Activated T-cell treated with anti-CD3 and anti-CD28 coated beads for 48 hours (primary cell): Measurements from ENCODE around the gene MIA.
A peak's percentile ranks its signal among the peaks of the same experiment; 100 is the strongest.
"Not testable (repeated sequence)": the region's sequence is repeated elsewhere in the genome, so short reads cannot be mapped to it uniquely, and the experiment has no call there.

Experiments
- DNase-seq: peaks from one replicate; pipeline ENCODE4 v3.0.0-alpha.2; 2020; ENCODE audit warnings: low read depth

Gene MIA

GRCh38 chr19:40774916-40775631 is at the start of gene MIA:
Gene MIA (plus strand): TSS chr19:40775521. CDS start chr19:40775543, 22 bp downstream.
- DNase-seq: no peak

GRCh38 chr19:40726279-40726678 is 49.0 kb upstream of the MIA start:
- no peak for DNase-seq

- DNase-seq: not testable (repeated sequence)
Measured at GRCh38 chr19:40730065-40730464, 45.3 kb upstream of the MIA start.

DNA sequence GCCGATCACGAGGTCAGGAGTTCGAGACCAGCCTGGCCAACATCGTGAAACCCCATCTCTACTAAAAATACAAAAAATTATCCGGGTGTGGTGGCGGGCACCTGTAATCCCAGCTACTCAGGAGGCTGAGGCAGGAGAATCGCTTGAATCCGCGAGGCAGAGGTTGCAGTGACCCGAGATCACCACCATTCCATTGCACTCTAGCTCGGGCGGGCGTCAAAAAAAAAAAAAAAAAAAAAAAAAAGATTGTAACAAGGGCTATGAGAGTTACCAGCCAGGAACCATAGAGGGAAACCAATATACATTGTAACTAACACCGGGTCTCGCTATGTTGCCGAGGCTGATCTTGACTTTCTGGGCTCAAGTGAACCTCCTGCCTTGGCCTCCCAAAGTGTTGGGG is 43.0 kb upstream of the MIA start:
- DNase-seq: not testable (repeated sequence)

DNA sequence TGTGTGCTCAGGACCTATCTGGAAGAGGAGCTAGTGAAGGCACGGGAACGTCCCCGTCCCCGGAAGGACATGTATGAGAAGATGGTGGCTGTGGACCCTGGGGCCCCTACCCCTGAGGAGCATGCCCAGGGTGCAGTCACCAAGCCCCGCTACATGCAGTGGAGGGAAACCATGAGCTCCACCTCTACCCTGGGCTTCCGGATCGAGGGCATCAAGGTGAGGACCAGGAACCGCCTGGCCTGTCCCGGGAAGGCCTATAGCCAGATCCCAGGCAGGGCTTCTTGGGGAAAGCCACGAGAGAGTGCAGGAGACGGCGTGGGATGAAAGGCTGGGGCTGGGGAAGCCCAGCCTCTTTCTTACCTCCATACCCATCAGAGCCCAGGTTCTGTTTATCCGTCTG is 42.2 kb upstream of the MIA start:
- DNase-seq: no peak

DNA sequence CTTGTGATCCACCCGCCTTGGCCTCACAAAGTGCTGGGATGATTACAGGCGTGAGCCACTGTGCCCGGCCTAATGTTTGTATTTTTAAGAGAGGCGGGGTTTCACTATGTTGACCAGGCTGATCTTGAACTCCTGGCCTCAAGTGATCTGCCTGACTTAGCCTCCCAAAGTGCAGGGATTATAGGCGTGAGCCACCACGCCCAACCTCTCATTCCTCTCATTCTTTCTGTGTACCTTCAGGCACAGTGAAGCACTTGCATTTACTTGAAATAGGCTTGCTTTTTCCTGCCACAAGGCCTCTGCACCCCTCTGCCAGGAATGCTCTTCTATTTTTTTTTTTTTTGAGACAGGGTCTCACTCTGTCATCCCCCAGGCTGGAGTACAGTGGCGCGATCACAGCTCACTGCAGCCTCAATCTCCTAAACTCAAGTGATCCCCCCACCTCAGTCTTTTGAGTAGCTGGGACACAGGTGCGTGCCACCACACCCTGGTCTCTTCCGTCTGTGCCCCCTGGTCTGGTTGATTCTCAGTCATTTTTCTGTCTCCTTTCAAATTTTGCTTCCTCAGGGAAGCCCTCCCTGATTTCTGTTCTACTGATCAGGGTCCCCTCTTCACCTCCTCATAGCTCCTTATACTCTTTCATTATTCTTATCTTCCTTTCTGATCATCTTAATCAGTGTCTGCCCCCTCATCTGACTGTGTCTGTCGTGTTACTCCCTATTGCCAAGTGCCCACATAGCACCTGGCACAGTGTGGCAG is 40.1 kb upstream of the MIA start:
- no peak for DNase-seq

GRCh38 chr19:40736661-40737060 is 38.7 kb upstream of the MIA start:
- DNase-seq: no peak

DNA sequence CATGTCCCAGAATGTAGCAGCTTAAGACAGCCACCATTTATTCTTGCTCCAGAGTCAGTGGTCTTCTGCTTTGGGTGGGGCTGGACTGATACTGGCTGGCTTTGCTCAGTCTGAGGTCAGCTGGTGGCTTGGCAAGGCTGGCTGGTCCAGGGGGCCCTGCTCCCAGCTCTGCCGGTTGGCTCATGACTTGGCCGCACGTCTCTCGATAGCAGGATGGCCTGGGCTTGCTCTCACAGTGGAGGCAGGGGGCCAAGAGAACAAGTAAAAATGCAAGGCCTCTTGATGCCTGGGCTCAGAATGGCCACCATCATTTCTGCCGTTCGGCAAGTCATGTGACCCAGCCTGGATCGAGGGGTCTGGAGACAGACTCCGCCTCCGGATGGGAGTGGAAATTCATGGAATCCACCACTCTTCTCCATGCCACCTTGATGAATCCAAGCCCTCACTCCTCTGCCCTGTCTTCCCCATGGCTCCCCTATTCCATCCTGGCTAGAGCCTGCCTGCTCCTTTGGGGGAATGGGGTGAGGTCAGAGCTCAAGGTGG is 38.1 kb upstream of the MIA start:
- no peak for DNase-seq

GRCh38 chr19:40739030-40739839 is 36.1 kb upstream of the MIA start:
- DNase-seq: no peak

- DNase-seq: no peak
Measured at GRCh38 chr19:40739871-40740703, 35.2 kb upstream of the MIA start.

DNA sequence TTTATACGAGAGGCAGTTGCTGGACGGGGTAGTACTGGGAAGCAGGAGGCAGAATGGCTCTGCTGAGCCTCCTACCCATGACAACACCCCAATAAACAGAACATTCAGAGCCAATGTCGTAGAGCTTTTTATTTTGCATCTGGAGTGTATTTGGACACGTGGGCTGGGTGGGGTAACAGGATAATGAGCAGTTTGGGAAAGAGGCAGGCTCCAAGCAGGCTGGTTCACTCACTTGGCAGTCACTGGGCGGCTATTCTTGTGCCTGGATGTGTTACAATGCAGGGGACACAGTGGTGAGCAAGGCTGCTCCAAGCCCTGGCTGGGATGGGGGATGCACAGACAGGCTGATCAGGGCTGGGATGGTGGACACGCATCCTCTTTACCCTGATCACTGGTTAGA is 34.6 kb upstream of the MIA start:
- no peak for DNase-seq

DNA sequence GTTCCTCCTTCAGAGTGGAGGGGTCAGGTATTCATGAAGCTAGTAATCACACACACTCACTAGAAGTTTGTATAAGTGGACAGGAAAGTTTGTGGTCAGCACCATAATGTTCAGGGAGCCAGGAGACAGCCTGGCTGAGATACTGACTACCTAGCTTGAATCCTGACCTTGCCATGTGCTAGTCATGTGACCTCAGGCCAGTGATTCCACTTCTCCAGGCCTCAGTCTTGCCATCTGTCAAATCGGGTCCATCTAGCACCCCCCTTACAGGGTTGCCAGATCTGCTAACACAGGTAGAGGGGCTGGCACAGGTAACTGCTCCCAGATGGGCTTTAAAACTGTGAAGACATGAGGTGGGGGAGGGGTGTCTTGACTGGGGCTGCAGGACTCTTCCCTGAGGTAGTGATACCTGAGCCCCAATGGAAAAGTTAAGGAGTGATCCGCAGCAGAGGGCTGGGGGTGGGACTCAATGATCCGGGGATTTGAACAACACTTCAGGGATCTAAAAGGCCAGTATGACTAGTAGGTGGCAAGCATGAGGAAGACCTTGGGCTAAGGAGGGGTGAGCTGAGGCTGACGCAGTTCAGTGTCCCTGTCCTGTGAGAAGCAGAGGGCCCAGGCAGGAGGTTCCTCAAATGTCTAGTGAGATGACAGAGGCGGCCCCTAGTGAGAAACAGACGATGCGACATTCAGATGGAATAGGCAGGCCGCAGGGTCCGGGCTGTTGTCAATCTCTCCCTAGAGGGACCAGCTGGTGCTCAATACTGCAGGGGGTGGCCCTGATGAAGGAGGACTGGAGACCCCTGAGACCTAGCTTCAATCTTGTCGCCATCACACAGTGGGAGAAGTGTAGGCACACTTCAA is 33.6 kb upstream of the MIA start:
- no peak for DNase-seq

DNA sequence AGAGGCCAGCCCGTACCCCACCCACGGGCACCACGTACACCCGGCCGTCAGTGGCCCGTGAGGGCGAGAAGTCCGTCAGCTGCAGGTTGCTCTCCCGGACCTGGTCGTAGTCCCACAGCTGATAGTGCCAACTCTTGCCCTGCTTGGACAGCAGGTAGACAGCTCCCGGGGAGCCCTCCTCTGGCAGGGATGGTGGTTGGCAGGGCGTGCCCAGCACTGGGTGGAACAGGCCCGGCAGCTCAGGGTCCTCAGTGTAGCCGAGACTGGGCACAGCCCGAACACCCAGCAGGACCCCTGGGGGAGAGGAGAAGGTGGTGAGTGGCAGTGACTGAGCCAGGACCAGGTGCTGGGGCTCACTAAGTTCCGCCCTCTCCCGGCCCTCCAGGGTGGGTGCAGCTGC is 32.8 kb upstream of the MIA start:
- no peak for DNase-seq

DNA sequence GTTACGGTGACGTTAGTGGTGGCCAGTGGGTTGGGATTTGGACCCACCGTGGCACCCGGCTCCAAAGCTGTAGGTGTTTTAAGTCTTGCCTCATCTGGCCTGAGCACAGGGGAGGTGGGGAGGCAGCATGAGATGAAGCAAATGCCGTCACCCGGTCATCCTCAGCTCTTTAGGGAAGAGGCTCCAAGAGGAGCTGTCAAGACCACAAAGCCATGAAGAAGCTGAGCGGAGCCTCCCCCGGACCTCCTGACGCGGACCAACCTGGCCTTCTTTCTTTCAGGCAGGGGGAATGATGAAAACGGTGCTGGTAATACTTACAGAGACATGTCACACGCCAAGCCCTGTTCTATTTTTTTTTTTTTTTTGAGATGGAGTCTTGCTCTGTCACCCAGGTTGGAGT is 32.4 kb upstream of the MIA start:
- DNase-seq: no peak

DNA sequence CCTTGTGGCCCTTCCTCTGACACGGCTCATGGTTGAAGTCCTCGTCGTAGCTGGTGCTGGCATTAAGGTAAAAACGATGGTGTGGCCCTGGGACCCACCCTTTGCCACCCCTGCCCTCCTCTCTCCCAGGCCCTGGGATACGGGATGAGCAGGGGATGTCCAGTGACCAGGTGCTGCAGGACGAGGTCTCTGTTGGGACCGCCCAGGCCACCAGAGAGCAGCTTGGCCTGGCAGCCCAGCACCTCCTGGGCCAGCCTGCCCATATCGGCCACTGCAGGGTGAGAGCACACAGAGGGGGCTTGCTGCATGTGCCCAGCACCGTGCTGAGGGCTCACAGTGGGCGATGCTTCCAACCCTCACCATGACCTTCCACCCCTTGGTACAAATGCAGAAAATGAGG is 31.4 kb upstream of the MIA start:
- no peak for DNase-seq

DNA sequence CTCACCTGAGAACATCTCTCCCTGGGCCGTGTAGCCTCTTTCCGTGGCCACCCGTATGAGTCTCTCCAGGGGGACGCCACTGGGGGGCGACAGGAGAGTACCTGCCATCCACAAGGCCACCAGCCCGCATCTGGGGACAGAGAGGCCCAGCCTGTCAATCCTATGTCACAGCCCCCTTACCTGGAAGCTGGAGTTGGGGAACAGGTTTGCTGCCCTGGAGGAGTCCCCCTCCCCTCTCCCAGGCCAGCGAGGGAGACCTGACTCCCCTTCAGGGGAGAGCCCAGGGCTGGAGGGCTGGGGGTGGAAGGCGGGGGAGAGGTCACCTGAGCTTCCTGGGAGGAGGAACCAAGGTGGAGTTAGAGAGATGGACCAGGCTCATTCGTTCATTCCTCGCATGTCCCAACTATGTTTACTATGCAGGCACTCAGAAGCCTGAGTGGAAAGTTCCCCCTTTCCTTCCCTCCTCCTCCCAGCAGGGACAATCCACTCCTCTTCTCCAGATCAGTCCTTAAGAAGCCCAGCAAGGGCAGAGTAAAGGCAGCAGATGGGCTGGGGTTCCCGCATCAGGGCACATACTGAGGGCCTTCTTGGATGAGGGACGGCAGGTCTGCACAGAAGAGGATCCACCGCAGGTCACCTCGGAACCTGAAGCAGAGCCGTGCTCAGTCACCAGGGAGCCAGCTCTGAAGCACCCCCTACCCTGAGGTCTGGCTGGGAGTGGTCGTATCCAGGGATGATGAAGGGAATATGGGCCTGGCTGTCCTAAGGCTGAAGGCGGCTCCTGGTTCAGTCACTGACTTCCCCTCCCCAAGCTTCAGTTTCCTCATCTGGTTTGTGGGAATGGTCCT is 30.5 kb upstream of the MIA start:
- no peak for DNase-seq

DNA sequence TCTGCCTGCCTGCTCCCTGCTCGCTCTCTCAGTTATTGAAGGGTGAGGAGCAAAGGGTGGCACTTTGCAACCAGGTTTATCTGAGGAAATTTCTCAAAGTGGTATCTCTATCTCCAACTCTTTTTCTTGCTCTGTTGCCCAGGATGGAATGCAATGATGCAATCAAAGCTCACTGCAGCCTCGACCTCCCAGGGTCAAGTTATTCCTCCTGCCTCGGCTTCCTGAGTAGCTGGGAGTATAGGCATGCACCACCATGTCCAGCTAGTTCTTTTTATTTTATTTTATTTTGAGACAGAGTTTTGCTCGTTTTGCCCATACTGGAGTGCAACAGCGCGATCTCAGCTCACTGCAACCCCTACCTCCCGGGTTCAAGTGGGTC is 29.9 kb upstream of the MIA start:
- DNase-seq: no peak

GRCh38 chr19:40747536-40747935 is 27.8 kb upstream of the MIA start:
- DNase-seq: no peak

- peak; percentile 97 for DNase-seq
Measured at GRCh38 chr19:40750058-40750873, 25.1 kb upstream of the MIA start, which contains the start of gene ACTMAP. Gene ACTMAP (minus strand): TSS chr19:40750477. CDS start chr19:40749803, 674 bp downstream.
